Stomach (tissue), 4 donors: ENCODE measurements around the gene CAPN3.

Source experiments
- CTCF ChIP-seq, 7 experiments: fragments of 450-650 bp in 4 of 7; fragments of 200-600 bp in 3 of 7; sonication (generic) in 3 of 7; IDR thresholded peaks; one replicate each; pipeline ENCODE4 v1.5.1; 2016 to 2019; ENCODE audit warnings: antibody characterized with exemption in 7 of 7, control low read depth in 2 of 7, mild to moderate bottlenecking in 1 of 7
- POLR2AphosphoS5 ChIP-seq, 3 donors: sonication (generic); formaldehyde crosslinking; IDR thresholded peaks; one replicate each; pipeline ENCODE4 v1.6.1; 2016; ENCODE audit warnings: antibody characterized with exemption in 3 of 3

GRCh38 chr15:42445551-42445950 is 86.2 kb downstream of the CAPN3 start:
- no peak for TF ChIP-seq CTCF (IDR thresholded peaks at IDR 0.05)
- TF ChIP-seq POLR2AphosphoS5 (IDR thresholded peaks at IDR 0.05) = no peak
